Kidney (tissue), 14 donors: ENCODE results near the gene TCF4. TPM values are rescaled to one million over a fixed set of nuclear protein-coding genes. Genes with fewer than 3 reads are reported as not detected.

ENCODE experiments used
- DNase-seq, 5 donors: peaks; one replicate each; pipeline ENCODE4 v3.0.0-alpha.2; 2013 to 2020
- FAIRE-seq: peaks from 2 replicates; lab custom pipeline; 2012; peaks lifted over from hg19 to GRCh38; lab: Jason Lieb, UNC
- H3K27ac ChIP-seq, 2 donors: one replicate each; pipeline ENCODE4 v1.7.0; 2013; ENCODE audit warnings: low read depth in 2 of 2, low read length in 2 of 2, inconsistent platforms in 1 of 2
- H3K27me3 ChIP-seq: one replicate; pipeline ENCODE4 v1.7.1; 2013; ENCODE audit warnings: low read length, inconsistent platforms; ENCODE audit not compliant: control insufficient read depth, insufficient read depth
- H3K36me3 ChIP-seq, 3 donors: one replicate each; pipeline versions ENCODE4 v1.7.0 to v1.7.1; 2013; ENCODE audit warnings: low read length in 3 of 3, control low read depth in 1 of 3, inconsistent platforms in 1 of 3; ENCODE audit not compliant: insufficient read depth in 3 of 3, control insufficient read depth in 2 of 3
- H3K4me1 ChIP-seq, 3 donors: one replicate each; pipeline versions ENCODE4 v1.7.0 to v1.7.1; 2013; ENCODE audit warnings: low read length in 3 of 3, inconsistent platforms in 1 of 3, low read depth in 1 of 3; ENCODE audit not compliant: control insufficient read depth in 2 of 3, insufficient read depth in 2 of 3
- H3K4me3 ChIP-seq, 3 donors: one replicate each; pipeline versions ENCODE4 v1.7.0 to v1.8.1; 2013; ENCODE audit warnings: low read length in 3 of 3, control low read depth in 1 of 3, inconsistent platforms in 1 of 3
- H3K9ac ChIP-seq, 3 donors: one replicate each; pipeline versions ENCODE4 v1.7.0 to v1.7.1; 2013; ENCODE audit warnings: low read length in 3 of 3, control low read depth in 1 of 3, inconsistent platforms in 1 of 3
- H3K9me3 ChIP-seq, 3 donors: one replicate each; pipeline versions ENCODE4 v1.7.0 to v1.7.1; 2013; ENCODE audit warnings: low read length in 3 of 3, control low read depth in 1 of 3, inconsistent platforms in 1 of 3; ENCODE audit not compliant: control insufficient read depth in 2 of 3, insufficient read depth in 1 of 3
- intact Hi-C: fragments of 100-400 bp; cut with DNase I; formaldehyde crosslinking; loops from one replicate; pipeline ENCODE4 v1.11.1; 2022
- polyA plus RNA-seq: library from polyadenylated mRNA; stranded (reverse); fragments of 350-450 nt; fragmentation: Illumina TruSeq; extraction: RNeasy Lipid Tissue Mini Kit (QIAGEN cat#74804); gene quantifications from one replicate; pipeline ENCODE4 v1.2.3, GENCODE V29; 2014; ENCODE audit warnings: low read depth, low replicate concordance; ENCODE audit not compliant: insufficient read depth
- total RNA-seq: library from RNA; stranded (reverse); fragmentation: NEBNext Ultra II Directional; extraction: Animal tissue kit (Norgen Biotek cat#: 25700); gene quantifications from one replicate; pipeline ENCODE4 v1.2.1, GENCODE V29; 2021
- TF ChIP-seq, protein P1 (sequence below): IDR thresholded peaks from 3 replicates; pipeline ENCODE4 v1.5.1; 2012; ENCODE audit warnings: mild to moderate bottlenecking, moderate library complexity, borderline replicate concordance; ENCODE audit not compliant: insufficient read depth; ENCODE audit errors: extremely low read depth
- donor health status: control.
- donor health status: control.
- donor health status: control.
- donor health status: control.
- donor health status: control.
- donor health status: DM: yes; HTN: yes; CAD: no.
- donor health status: Normal renal cell carcinoma (clear cell type).

TCF4 gene
- total and polyA plus RNA-seq, 2 donors from 2014 or later: 4.4 to 60.3 TPM

DNA sequence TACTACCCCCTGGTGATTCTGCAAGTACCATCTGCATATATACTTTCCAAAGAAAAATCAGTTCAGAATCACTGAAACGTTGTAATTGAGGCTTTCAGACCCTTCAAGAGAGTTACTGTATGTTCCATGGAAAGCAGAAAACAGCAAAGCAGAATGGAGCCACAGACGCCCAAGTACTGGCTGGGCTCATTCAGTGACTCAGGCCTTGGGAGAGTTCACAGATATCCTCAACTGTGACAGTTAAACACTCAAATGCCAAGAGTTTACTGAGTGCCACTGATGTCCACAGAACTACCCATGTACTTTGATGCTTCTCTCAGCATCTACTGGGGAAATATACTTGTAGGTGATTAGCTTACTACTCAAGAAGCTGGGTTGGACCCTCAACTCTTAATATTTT is 303.4 kb downstream of the TCF4 start:
- Histone ChIP-seq H3K9ac (no peak overlapping the region), H3K36me3 (no peaks in the 10 kb centered on the region), H3K9me3 (no peaks in the 10 kb centered on the region), H3K27me3 (no peaks in the 10 kb centered on the region), H3K4me1 (peaks cover 0 to 3% (median 0%) of the 10 kb centered on the region in 3 donors), H3K4me3 (no peak overlapping the region), H3K27ac (no peak overlapping the region)
- DNase-seq (no peak), FAIRE-seq (no peak)
- intact Hi-C loops: no loop called here
- TF ChIP-seq, protein P1, sequence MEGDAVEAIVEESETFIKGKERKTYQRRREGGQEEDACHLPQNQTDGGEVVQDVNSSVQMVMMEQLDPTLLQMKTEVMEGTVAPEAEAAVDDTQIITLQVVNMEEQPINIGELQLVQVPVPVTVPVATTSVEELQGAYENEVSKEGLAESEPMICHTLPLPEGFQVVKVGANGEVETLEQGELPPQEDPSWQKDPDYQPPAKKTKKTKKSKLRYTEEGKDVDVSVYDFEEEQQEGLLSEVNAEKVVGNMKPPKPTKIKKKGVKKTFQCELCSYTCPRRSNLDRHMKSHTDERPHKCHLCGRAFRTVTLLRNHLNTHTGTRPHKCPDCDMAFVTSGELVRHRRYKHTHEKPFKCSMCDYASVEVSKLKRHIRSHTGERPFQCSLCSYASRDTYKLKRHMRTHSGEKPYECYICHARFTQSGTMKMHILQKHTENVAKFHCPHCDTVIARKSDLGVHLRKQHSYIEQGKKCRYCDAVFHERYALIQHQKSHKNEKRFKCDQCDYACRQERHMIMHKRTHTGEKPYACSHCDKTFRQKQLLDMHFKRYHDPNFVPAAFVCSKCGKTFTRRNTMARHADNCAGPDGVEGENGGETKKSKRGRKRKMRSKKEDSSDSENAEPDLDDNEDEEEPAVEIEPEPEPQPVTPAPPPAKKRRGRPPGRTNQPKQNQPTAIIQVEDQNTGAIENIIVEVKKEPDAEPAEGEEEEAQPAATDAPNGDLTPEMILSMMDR: no peak

DNA sequence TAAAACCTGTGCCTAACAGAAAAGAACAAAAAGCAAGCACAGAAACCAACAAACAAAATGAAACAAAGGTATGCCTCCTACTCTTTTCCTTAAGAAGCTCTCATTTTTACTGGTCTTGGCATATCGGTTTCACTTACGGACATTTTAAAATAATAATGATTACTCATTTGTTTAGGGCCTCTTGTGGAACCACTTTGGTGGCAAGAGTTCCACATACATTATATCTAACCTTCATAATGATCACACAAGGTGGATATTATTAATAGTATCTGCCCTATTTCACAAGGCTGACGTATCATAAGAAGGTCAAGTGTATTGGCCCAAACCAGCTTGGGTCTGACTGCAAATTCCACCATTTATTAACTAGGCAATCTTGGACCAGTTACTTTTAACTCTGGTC is 304.7 kb downstream of the TCF4 start:
- Histone ChIP-seq H3K4me3 (no peak overlapping the region), H3K9ac (no peak overlapping the region), H3K27me3 (no peaks in the 10 kb centered on the region), H3K27ac (no peak overlapping the region), H3K36me3 (no peaks in the 10 kb centered on the region), H3K9me3 (no peaks in the 10 kb centered on the region), H3K4me1 (peaks cover 0 to 3% (median 0%) of the 10 kb centered on the region in 3 donors)
- intact Hi-C loops: no loop called here
- FAIRE-seq (no peak), DNase-seq (no peak)
- TF ChIP-seq, protein P1: no peak

DNA sequence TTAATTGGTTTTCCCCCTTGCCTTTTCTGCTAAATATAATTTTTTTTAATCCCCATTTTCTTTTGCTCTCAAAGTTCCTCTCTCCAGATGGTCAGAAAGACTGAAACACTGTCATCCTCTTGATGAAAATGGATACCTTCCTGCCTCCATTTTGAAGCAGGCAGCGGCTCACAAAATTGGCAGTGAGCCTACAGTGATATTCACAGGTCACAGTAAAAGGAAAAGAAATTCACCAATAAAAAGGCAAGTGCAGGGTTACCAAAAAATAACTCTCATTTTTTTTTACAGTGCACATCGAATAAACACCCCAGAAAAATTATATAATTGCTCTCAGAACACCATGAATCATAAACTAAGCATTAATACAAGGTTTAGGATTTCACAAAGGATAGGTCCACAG is 307.5 kb downstream of the TCF4 start:
- Histone ChIP-seq H3K4me1 (no peaks in the 10 kb centered on the region), H3K27ac (no peak overlapping the region), H3K36me3 (peaks cover 0 to 2% (median 1%) of the 10 kb centered on the region in 3 donors), H3K27me3 (no peaks in the 10 kb centered on the region), H3K9ac (no peak overlapping the region), H3K9me3 (no peaks in the 10 kb centered on the region), H3K4me3 (no peak overlapping the region)
- no peak for FAIRE-seq
- DNase-seq: peak in 2 of 5 donors; percentile 21 to 53
- intact Hi-C loops: no loop called here
- TF ChIP-seq, protein P1: no peak
